ENCODE data around the gene GPRIN3.

The GPRIN3 gene

GRCh38 chr4:89253935-89254334, 53.7 kb downstream of the GPRIN3 start:
- no peak for DNase-seq

GRCh38 chr4:89253311-89253710, 54.3 kb downstream of the GPRIN3 start:
- no peak for DNase-seq

- DNase-seq = no peak
Measured at GRCh38 chr4:89251396-89251795, 56.2 kb downstream of the GPRIN3 start.

GRCh38 chr4:89249716-89250361, 57.8 kb downstream of the GPRIN3 start:
- no peak for DNase-seq

- no peak for DNase-seq
Measured at GRCh38 chr4:89249313-89249712, 58.3 kb downstream of the GPRIN3 start.

- no peak for DNase-seq
Measured at GRCh38 chr4:89248879-89249281, 58.7 kb downstream of the GPRIN3 start.

GRCh38 chr4:89247951-89248350, 59.6 kb downstream of the GPRIN3 start:
- DNase-seq = no peak

- DNase-seq = no peak
Measured at GRCh38 chr4:89245459-89245858, 62.1 kb downstream of the GPRIN3 start.

- DNase-seq = no peak
Measured at GRCh38 chr4:89243733-89244252, 63.8 kb downstream of the GPRIN3 start.

GRCh38 chr4:89242864-89243732, 64.5 kb downstream of the GPRIN3 start:
- no peak for DNase-seq

- DNase-seq = no peak
Measured at GRCh38 chr4:89242216-89242615, 65.4 kb downstream of the GPRIN3 start.

GRCh38 chr4:89230271-89230670, 77.3 kb downstream of the GPRIN3 start:
- no peak for DNase-seq

GRCh38 chr4:89226665-89227574, 80.7 kb downstream of the GPRIN3 start:
- DNase-seq = peak; percentile 52 to 67

- no peak for DNase-seq
Measured at GRCh38 chr4:89222170-89222569, 85.4 kb downstream of the GPRIN3 start.

- DNase-seq = no peak
Measured at GRCh38 chr4:89221167-89221867, 86.3 kb downstream of the GPRIN3 start.

- DNase-seq = no peak
Measured at GRCh38 chr4:89218587-89218986, 89.0 kb downstream of the GPRIN3 start.

GRCh38 chr4:89217604-89218003, 90.0 kb downstream of the GPRIN3 start:
- DNase-seq = no peak

- DNase-seq = no peak
Measured at GRCh38 chr4:89216866-89217265, 90.7 kb downstream of the GPRIN3 start.

GRCh38 chr4:89216422-89216821, 91.2 kb downstream of the GPRIN3 start:
- no peak for DNase-seq

- no peak for DNase-seq
Measured at GRCh38 chr4:89215736-89216135, 91.9 kb downstream of the GPRIN3 start.

- no peak for DNase-seq
Measured at GRCh38 chr4:89214308-89214707, 93.3 kb downstream of the GPRIN3 start.

- no peak for DNase-seq
Measured at GRCh38 chr4:89213382-89213701, 94.3 kb downstream of the GPRIN3 start.
